Ishikawa (cell line): ENCODE data around the gene ACAT1.

ENCODE experiments used
- CEBPB ChIP-seq: IDR thresholded peaks from 2 replicates; pipeline ENCODE4 v1.6.1; 2012
- CREB1 ChIP-seq: IDR thresholded peaks from 2 replicates; pipeline ENCODE4 v1.6.1; 2012; ENCODE audit warnings: low read depth
- EGR1 ChIP-seq: IDR thresholded peaks from 2 replicates; pipeline ENCODE4 v1.6.1; 2012
- EP300 ChIP-seq: IDR thresholded peaks from 2 replicates; pipeline ENCODE4 v1.6.1; 2012; ENCODE audit warnings: borderline replicate concordance
- FOXM1 ChIP-seq: IDR thresholded peaks from 2 replicates; pipeline ENCODE4 v1.6.1; 2012; ENCODE audit warnings: low read depth, borderline replicate concordance
- MAX ChIP-seq: IDR thresholded peaks from 2 replicates; pipeline ENCODE4 v1.6.1; 2012
- NFIC ChIP-seq: IDR thresholded peaks from 2 replicates; pipeline ENCODE4 v1.6.1; 2012
- RAD21 ChIP-seq: IDR thresholded peaks from 2 replicates; pipeline ENCODE4 v1.6.1; 2012; ENCODE audit warnings: low read depth
- REST ChIP-seq: IDR thresholded peaks from 2 replicates; pipeline ENCODE4 v1.6.1; 2012; ENCODE audit warnings: low read depth, mild to moderate bottlenecking
- TAF1 ChIP-seq: IDR thresholded peaks from 2 replicates; pipeline ENCODE4 v1.6.1; 2012; ENCODE audit warnings: low read depth, mild to moderate bottlenecking
- TCF12 ChIP-seq: IDR thresholded peaks from 2 replicates; pipeline ENCODE4 v1.6.1; 2012; ENCODE audit warnings: low read depth
- TEAD4 ChIP-seq: IDR thresholded peaks from 2 replicates; pipeline ENCODE4 v1.6.1; 2012
- USF1 ChIP-seq: IDR thresholded peaks from 2 replicates; pipeline ENCODE4 v1.6.1; 2012
- YY1 ChIP-seq: IDR thresholded peaks from 2 replicates; pipeline ENCODE4 v1.6.1; 2012; ENCODE audit warnings: low read depth
- ZBTB7A ChIP-seq: IDR thresholded peaks from 2 replicates; pipeline ENCODE4 v1.6.1; 2012; ENCODE audit warnings: low read depth

The ACAT1 gene

GRCh38 chr11:108121274-108122155 lies at the start of gene ACAT1:
ACAT1 (plus strand) TSS chr11:108121567; CDS start chr11:108121607, 40 bp downstream.
- no peak for TF ChIP-seq RAD21
- TF ChIP-seq CREB1 = no peak
- peak; percentile 93 for TF ChIP-seq MAX
- TF ChIP-seq CEBPB = no peak
- peak; percentile 71; the same call in 1 of the 2 replicates for TF ChIP-seq USF1
- no peak for TF ChIP-seq YY1
- TF ChIP-seq ZBTB7A = no peak
- peak; percentile 51 for TF ChIP-seq TCF12
- no peak for TF ChIP-seq TEAD4
- TF ChIP-seq FOXM1 = 0 out of 2 replicates have a peak, but pooled peaks have one; percentile 29
- peak; percentile 93 for TF ChIP-seq NFIC
- TF ChIP-seq REST = no peak
- no peak for TF ChIP-seq EGR1
- 0 out of 2 replicates have a peak, but pooled peaks have one; percentile 59 for TF ChIP-seq TAF1
- TF ChIP-seq EP300 = no peak

- TF ChIP-seq YY1 (no peak), USF1 (no peak), TEAD4 (no peak), ZBTB7A (no peak), TAF1 (no peak), REST (no peak), EGR1 (no peak), RAD21 (no peak), CEBPB (no peak), EP300 (no peak), TCF12 (no peak), CREB1 (no peak), MAX (no peak), NFIC (no peak), FOXM1 (no peak)
These were observed 36.6 kb upstream of the ACAT1 start for GRCh38 chr11:108084811-108085210.

GRCh38 chr11:108085672-108086071 lies 35.7 kb upstream of the ACAT1 start:
- no peak for TF ChIP-seq FOXM1
- TF ChIP-seq CEBPB = peak; percentile 69

- TF ChIP-seq EP300 = no peak
- no peak for TF ChIP-seq CREB1
- TF ChIP-seq TCF12 = no peak
- no peak for TF ChIP-seq TEAD4
- TF ChIP-seq YY1 = no peak
- TF ChIP-seq CEBPB = no peak
- no peak for TF ChIP-seq USF1
- TF ChIP-seq NFIC = no peak
- no peak for TF ChIP-seq RAD21
- no peak for TF ChIP-seq ZBTB7A
- TF ChIP-seq REST = no peak
- TF ChIP-seq MAX = no peak
- TF ChIP-seq FOXM1 = no peak
- TF ChIP-seq TAF1 = no peak
These were observed 29.2 kb upstream of the ACAT1 start for GRCh38 chr11:108092134-108092533.
